Naive B cell (primary cell): Measurements from ENCODE around the gene PPP1R37. TPM values are rescaled to one million over a fixed set of nuclear protein-coding genes. Genes with fewer than 3 reads are reported as not detected.

Experiments
- ATAC-seq, 2 donors: fragments of 150-1000 bp; cut with Tn5 transposase; 2 replicates each; pipeline ENCODE4 v1.10.0; 2021; ENCODE audit warnings: low read depth in 2 of 2, mild to moderate bottlenecking in 2 of 2, moderate library complexity in 2 of 2
- DNase-seq: peaks from one replicate; pipeline ENCODE4 v3.0.0; 2022
- H3K27ac Mint-ChIP-seq, 6 donors: one replicate each; pipeline ENCODE4 v1.8.0; 2020 to 2022; ENCODE audit warnings: mild to moderate bottlenecking in 6 of 6, mixed read lengths in 6 of 6, moderate library complexity in 5 of 6, inconsistent platforms in 2 of 6
- H3K27me3 Mint-ChIP-seq, 3 donors: one replicate each; pipeline ENCODE4 v1.8.0; 2021 to 2022; ENCODE audit warnings: mixed read lengths in 3 of 3, mild to moderate bottlenecking in 1 of 3
- H3K36me3 Mint-ChIP-seq, 2 donors: one replicate each; pipeline ENCODE4 v1.8.0; 2020 to 2022; ENCODE audit warnings: mixed read lengths in 2 of 2, inconsistent platforms in 1 of 2, mild to moderate bottlenecking in 1 of 2
- H3K4me1 Mint-ChIP-seq, 3 donors: one replicate each; pipeline ENCODE4 v1.8.0; 2020 to 2022; ENCODE audit warnings: mixed read lengths in 3 of 3, inconsistent platforms in 1 of 3, mild to moderate bottlenecking in 1 of 3, moderate library complexity in 1 of 3
- H3K4me3 Mint-ChIP-seq, 8 donors: one replicate each; pipeline ENCODE4 v1.8.0; 2020 to 2022; ENCODE audit warnings: mild to moderate bottlenecking in 8 of 8, mixed read lengths in 8 of 8, moderate library complexity in 8 of 8, inconsistent platforms in 2 of 8
- H3K9me3 Mint-ChIP-seq, 7 donors: one replicate each; pipeline ENCODE4 v1.8.0; 2020 to 2022; ENCODE audit warnings: mixed read lengths in 7 of 7, mild to moderate bottlenecking in 5 of 7, inconsistent platforms in 2 of 7, moderate library complexity in 1 of 7
- polyA plus RNA-seq, 6 donors: library from polyadenylated mRNA; unstranded; fragments of 300-500 nt; fragmentation: Illumina TruSeq; gene quantifications; one replicate each; pipeline ENCODE4 v1.2.3, GENCODE V29; 2021; ENCODE audit warnings: low read depth in 6 of 6

PPP1R37 gene
- polyA plus RNA-seq, 6 donors from 2014 or later = 0.20 to 1.4 (median 0.32) TPM; not detected in 1

GRCh38 chr19:45059258-45059965 lies 33.6 kb upstream of the PPP1R37 start:
- H3K36me3 Mint-ChIP-seq = peaks cover 10 to 52% of the 10 kb centered on the region in 2 donors
- H3K4me3 Mint-ChIP-seq = peak overlapping the region in 3 of 8 donors; percentile 33 to 53 (median 34)
- H3K4me1 Mint-ChIP-seq = peaks cover 33 to 48% (median 37%) of the 10 kb centered on the region in 3 donors
- no peaks in the 10 kb centered on the region for H3K27me3 Mint-ChIP-seq
- H3K9me3 Mint-ChIP-seq = no peaks in the 10 kb centered on the region
- DNase-seq (peak; percentile 77), ATAC-seq (peak; percentile 93 to 97)
- H3K27ac Mint-ChIP-seq = peak overlapping the region; percentile 57 to 93 (median 85)

DNA sequence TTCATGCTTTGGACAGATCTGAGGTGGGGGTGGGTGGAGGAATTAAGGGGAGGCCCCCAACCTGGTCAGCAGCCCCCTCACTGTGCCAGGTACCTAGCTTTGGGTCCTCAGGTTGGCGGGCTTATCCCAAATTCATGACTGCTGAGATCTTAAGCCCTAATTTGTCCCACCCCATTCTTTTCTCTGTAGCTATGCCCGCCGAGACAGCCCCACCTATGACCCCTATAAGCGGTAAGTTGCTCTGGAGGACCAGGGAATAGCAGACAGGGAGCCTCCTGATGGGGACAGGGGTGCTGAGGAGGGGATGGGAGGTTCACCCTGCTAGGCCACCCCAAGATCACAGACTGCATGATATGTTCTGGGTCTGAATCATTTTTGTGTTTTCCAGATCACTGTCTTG lies 31.0 kb upstream of the PPP1R37 start:
- ATAC-seq = no peak
- Mint-ChIP-seq H3K4me3 (no peak overlapping the region), H3K4me1 (peaks cover 22 to 32% (median 31%) of the 10 kb centered on the region in 3 donors), H3K36me3 (peaks cover 10 to 33% of the 10 kb centered on the region in 2 donors), H3K27ac (no peak overlapping the region), H3K27me3 (no peaks in the 10 kb centered on the region), H3K9me3 (no peaks in the 10 kb centered on the region)
- DNase-seq = no peak

DNA sequence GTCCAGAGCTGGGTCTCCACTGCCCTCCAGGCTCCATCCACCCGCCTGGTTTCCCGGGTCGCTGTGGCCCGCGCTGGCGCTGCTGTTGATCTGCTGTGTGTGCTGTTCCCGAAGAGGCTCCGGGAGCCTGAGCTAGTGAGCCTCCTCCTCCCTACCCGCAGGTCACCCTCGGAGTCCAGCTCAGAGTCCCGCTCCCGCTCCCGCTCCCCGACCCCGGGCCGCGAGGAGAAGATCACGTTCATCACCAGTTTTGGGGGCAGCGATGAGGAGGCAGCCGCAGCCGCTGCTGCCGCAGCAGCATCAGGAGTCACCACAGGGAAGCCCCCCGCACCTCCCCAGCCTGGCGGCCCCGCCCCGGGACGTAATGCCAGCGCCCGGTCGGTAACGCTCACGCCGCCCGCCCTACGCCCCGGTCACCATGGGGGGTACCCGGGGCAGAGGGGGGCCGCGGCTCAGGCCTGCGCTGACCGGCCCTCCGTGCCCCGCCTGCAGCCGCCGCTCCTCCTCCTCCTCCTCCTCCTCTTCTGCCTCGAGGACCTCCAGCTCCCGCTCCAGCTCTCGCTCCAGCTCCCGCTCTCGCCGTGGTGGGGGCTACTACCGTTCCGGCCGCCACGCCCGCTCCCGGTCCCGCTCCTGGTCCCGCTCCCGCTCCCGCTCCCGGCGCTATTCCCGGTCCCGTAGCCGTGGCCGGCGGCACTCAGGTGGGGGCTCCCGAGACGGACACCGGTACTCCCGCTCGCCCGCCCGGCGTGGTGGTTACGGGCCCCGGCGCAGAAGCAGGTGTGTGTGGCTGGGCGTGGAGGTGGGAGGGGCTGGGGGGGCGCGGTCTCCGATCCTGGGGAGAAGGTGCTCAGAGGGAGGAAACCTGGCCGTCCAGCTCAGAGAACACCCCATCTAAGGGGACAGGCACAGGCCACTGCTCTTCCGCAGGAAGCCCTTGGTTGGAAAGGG lies 28.9 kb upstream of the PPP1R37 start:
- DNase-seq (no peak), ATAC-seq (no peak)
- Mint-ChIP-seq H3K4me1 (peaks cover 9 to 14% (median 12%) of the 10 kb centered on the region in 3 donors), H3K27me3 (no peaks in the 10 kb centered on the region), H3K27ac (peak overlapping the region in 3 of 6 donors; percentile 32 to 56 (median 53)), H3K9me3 (no peaks in the 10 kb centered on the region), H3K36me3 (peaks cover 10 to 12% of the 10 kb centered on the region in 2 donors), H3K4me3 (no peak overlapping the region)

DNA sequence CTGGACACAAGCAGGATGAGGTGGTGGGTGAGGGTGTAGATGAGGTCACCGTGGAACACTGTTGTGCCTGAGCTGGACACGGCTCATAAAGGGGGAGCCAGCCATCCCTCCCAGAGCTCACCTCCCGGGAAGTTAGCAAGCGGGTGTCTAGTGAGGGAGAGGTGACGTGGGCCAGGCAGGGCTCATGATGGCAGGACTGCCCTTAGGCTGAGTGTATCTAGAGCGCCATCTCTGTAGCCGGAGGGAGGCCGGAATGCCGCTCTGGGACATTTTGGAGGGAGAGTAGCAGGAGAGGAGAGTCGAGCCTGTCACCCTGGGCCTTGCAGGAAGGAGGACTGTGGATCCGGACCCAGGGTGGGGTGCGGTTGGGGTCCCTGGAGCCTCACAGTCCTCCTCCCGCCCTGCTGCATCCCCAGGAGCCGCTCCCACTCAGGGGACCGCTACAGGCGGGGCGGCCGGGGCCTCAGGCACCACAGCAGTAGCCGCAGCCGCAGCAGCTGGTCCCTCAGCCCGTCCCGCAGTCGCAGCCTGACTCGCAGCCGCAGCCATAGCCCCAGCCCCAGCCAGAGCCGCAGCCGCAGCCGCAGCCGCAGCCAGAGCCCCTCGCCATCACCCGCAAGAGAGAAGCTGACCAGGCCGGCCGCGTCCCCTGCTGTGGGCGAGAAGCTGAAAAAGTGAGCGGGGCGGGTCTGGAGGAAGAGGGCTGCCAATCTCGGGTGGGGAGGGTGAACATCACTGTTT lies 25.9 kb upstream of the PPP1R37 start:
- H3K4me1 Mint-ChIP-seq = peaks cover 8 to 12% (median 8%) of the 10 kb centered on the region in 3 donors
- DNase-seq (no peak), ATAC-seq (no peak)
- no peaks in the 10 kb centered on the region for H3K9me3 Mint-ChIP-seq
- no peak overlapping the region for H3K4me3 Mint-ChIP-seq
- peak overlapping the region in 2 of 6 donors; percentile 49 to 65 for H3K27ac Mint-ChIP-seq
- no peaks in the 10 kb centered on the region for H3K27me3 Mint-ChIP-seq
- no peaks in the 10 kb centered on the region for H3K36me3 Mint-ChIP-seq

DNA sequence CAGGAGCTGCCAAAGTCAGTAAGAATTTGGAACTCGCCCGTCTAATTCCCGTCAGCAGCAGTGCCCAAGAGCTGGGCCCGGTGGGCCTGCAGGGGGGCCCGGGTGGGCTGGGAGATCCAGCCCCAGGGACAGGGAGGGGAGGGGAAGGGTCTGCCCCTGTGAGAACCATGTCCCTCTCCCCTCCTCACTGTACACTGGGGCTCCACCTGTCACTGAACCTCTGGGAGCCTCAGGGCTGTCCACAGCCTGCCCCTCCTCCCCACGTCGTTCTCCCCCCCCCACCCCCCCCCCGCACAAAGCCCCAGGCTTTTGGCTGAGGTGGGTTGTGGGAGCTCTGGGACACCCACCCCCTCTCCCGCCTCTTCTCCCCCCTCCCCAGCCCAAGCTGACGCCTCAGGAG lies 24.9 kb upstream of the PPP1R37 start:
- DNase-seq = no peak
- no peak for ATAC-seq
- Mint-ChIP-seq H3K27me3 (no peaks in the 10 kb centered on the region), H3K27ac (no peak overlapping the region), H3K9me3 (no peaks in the 10 kb centered on the region), H3K4me3 (no peak overlapping the region), H3K36me3 (no peaks in the 10 kb centered on the region), H3K4me1 (peaks cover 10 to 15% (median 12%) of the 10 kb centered on the region in 3 donors)

DNA sequence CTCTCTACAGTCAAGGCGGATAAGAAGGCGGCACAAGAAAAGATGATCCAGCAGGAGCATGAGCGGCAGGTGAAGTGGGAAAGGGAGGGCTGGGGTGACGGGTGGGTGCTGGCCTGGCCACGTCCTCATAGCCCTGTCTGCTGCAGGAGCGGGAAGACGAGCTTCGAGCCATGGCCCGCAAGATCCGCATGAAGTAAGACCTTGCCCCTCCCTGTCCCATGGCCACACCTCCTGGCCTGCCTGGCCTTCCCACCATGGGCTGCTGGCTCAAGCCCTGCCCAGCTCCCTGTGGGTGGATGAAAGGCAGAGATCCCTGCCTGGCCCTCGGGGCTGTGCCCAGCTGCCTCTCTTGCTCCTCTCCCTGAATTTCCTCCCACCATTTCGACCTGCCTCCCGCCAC lies 23.9 kb upstream of the PPP1R37 start:
- no peak overlapping the region for H3K4me3 Mint-ChIP-seq
- H3K9me3 Mint-ChIP-seq = no peaks in the 10 kb centered on the region
- DNase-seq (no peak), ATAC-seq (no peak)
- H3K27ac Mint-ChIP-seq = peak overlapping the region in 4 of 6 donors; percentile 81 to 93 (median 83)
- H3K4me1 Mint-ChIP-seq = peaks cover 11 to 16% (median 12%) of the 10 kb centered on the region in 3 donors
- H3K27me3 Mint-ChIP-seq = no peaks in the 10 kb centered on the region
- no peaks in the 10 kb centered on the region for H3K36me3 Mint-ChIP-seq

GRCh38 chr19:45070214-45070613 lies 22.8 kb upstream of the PPP1R37 start:
- Mint-ChIP-seq H3K4me1 (peaks cover 18 to 26% (median 19%) of the 10 kb centered on the region in 3 donors), H3K4me3 (peak overlapping the region in 1 of 8 donors; percentile 57), H3K27ac (peak overlapping the region in 2 of 6 donors; percentile 74 to 82), H3K36me3 (no peaks in the 10 kb centered on the region), H3K27me3 (no peaks in the 10 kb centered on the region), H3K9me3 (no peaks in the 10 kb centered on the region)
- DNase-seq = no peak
- ATAC-seq = no peak

GRCh38 chr19:45070861-45071544 lies 22.0 kb upstream of the PPP1R37 start:
- no peaks in the 10 kb centered on the region for H3K9me3 Mint-ChIP-seq
- DNase-seq (no peak), ATAC-seq (no peak)
- H3K36me3 Mint-ChIP-seq = no peaks in the 10 kb centered on the region
- peak overlapping the region in 1 of 6 donors; percentile 78 for H3K27ac Mint-ChIP-seq
- peaks cover 19 to 26% (median 23%) of the 10 kb centered on the region in 3 donors for H3K4me1 Mint-ChIP-seq
- H3K4me3 Mint-ChIP-seq = peak overlapping the region in 1 of 8 donors; percentile 57
- no peaks in the 10 kb centered on the region for H3K27me3 Mint-ChIP-seq

GRCh38 chr19:45071545-45071938 lies 21.4 kb upstream of the PPP1R37 start:
- Mint-ChIP-seq H3K27ac (no peak overlapping the region), H3K27me3 (no peaks in the 10 kb centered on the region), H3K36me3 (no peaks in the 10 kb centered on the region), H3K9me3 (no peaks in the 10 kb centered on the region), H3K4me1 (peaks cover 20 to 28% (median 25%) of the 10 kb centered on the region in 3 donors), H3K4me3 (no peak overlapping the region)
- DNase-seq = no peak
- no peak for ATAC-seq

DNA sequence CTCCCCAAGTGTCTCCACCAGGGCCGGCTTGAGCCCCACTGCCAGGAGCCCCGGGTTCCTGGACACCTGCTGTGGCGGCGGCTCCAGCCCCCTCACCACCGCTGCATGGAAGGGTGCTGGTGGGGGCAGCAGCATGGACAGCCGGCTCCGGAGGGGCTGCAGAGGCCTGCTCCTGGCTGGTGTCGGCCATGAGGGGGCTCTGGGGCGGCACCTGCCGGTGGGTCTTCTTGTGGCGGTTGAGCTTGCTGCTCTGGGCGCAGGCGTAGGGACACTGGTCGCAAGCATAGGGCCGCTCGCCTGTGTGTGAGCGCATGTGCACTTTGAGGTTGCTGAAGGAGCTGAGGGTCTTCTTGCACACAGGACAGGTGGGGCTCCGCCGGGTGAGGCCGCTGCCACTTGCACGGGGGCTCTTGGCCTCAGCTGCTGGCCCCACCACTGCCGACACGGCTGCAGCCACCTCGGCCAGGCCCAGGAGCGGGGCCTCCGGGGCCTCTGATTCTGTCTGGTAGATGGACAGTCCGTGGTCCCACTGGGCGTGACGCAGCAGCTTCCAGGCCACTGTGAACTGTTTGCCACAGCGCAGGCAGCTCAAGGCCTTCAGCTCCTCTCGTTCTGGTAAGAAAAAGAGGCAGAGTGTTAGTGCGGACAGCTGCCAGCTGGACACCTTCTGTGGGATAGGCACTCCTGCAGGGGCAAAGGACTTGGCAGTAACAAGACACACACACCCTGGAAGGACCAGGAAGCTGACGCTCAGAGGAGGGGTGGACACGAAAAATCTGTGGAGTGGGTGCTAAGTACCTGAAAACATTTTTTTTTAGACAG lies 20.8 kb upstream of the PPP1R37 start:
- H3K27ac Mint-ChIP-seq = no peak overlapping the region
- peak overlapping the region in 2 of 8 donors; percentile 40 to 61 for H3K4me3 Mint-ChIP-seq
- DNase-seq = no peak
- no peaks in the 10 kb centered on the region for H3K9me3 Mint-ChIP-seq
- no peaks in the 10 kb centered on the region for H3K36me3 Mint-ChIP-seq
- no peaks in the 10 kb centered on the region for H3K27me3 Mint-ChIP-seq
- peaks cover 23 to 35% (median 31%) of the 10 kb centered on the region in 3 donors for H3K4me1 Mint-ChIP-seq
- no peak for ATAC-seq

GRCh38 chr19:45074744-45075300 lies 18.2 kb upstream of the PPP1R37 start:
- Mint-ChIP-seq H3K9me3 (no peaks in the 10 kb centered on the region), H3K27ac (peak overlapping the region in 5 of 6 donors; percentile 80 to 96 (median 91)), H3K36me3 (no peaks in the 10 kb centered on the region), H3K27me3 (no peaks in the 10 kb centered on the region), H3K4me1 (peaks cover 32 to 56% (median 42%) of the 10 kb centered on the region in 3 donors), H3K4me3 (peak overlapping the region; percentile 89 to 98 (median 95))
- ATAC-seq (no peak), DNase-seq (no peak)
